HuH-7.5 (cell line): ENCODE data around the gene PKD1.

Experiments used
- DNase-seq: peaks from one replicate; pipeline ENCODE4 v3.0.0; 2011; ENCODE audit warnings: low spot score

The PKD1 gene

GRCh38 chr16:2045965-2046892, 89.5 kb downstream of the PKD1 start:
- DNase-seq = no peak

GRCh38 chr16:2044541-2044940, 91.2 kb downstream of the PKD1 start:
- DNase-seq = no peak

GRCh38 chr16:2043667-2044451, 91.8 kb downstream of the PKD1 start:
- DNase-seq = no peak

DNA sequence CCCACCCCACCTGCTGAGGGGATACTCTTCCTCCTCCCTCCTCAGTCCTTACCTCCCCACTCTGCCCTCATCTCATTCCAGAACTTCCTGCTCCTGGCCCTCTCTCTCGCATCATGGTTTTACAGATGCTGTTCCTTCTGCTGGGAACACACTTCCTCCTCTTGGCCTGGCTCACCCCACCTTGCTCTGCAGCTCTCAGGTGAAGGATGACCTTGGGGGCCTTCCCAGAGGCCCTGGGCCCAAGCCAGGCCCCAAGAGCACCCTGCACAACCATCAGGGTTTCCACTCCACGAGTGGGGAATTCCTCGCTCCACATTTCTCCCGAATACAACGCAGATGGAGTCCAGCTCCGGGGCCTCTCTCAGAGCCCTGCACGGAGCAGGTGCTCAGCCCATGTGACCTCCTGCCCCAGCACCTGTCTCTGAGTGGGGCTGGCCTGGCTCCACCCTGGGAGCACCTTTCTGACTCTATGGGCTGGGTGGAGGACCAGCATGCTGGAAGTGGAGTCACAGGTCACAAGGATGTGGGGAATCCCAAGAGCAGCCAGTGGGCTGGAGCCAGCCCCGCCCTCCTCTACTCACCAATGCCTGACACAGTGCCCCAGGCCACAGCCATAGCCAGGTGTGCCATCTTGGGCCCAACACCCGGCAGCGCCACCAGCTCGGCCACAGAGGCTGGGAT, 92.6 kb downstream of the PKD1 start:
- no peak for DNase-seq

GRCh38 chr16:2042171-2042985, 93.3 kb downstream of the PKD1 start:
- no peak for DNase-seq

- DNase-seq = no peak
These were observed 94.7 kb downstream of the PKD1 start for GRCh38 chr16:2040787-2041522.

DNA sequence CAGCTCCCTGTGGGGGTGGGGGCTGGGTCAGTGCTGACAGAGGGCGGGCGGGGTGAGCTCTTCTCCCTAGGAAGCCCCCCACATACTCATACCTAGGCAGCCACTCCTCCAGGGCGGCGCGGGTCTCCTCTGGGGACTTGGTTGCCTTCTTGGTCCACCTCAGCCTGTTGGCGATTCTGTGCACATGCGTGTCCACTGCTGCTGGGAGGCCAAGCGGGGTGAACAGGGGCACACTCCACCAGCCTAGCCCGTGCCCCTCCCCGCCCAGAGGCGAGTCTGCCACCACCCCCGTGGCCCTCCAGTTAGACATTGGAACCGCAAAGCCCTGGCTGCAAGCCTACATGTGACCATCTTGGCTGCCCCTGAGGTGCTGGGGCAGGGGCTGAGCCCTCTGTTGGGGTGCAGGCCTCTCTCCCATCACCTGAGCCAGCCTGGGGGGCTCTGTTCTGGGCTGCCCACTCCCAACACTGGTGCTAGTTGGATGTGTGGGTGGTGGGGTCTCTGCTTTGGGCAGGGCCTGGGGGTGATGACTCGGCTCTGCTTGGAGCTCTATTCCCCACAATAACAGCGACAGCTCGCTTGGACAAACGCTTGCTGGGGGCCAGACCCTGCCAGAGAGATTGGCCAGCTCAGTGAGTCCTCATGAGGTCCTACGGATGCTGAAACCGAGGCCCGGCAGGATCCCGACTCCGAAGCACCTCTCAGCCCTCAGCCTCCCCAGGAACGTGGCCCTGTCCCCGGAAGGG, 95.5 kb downstream of the PKD1 start:
- DNase-seq = no peak

DNA sequence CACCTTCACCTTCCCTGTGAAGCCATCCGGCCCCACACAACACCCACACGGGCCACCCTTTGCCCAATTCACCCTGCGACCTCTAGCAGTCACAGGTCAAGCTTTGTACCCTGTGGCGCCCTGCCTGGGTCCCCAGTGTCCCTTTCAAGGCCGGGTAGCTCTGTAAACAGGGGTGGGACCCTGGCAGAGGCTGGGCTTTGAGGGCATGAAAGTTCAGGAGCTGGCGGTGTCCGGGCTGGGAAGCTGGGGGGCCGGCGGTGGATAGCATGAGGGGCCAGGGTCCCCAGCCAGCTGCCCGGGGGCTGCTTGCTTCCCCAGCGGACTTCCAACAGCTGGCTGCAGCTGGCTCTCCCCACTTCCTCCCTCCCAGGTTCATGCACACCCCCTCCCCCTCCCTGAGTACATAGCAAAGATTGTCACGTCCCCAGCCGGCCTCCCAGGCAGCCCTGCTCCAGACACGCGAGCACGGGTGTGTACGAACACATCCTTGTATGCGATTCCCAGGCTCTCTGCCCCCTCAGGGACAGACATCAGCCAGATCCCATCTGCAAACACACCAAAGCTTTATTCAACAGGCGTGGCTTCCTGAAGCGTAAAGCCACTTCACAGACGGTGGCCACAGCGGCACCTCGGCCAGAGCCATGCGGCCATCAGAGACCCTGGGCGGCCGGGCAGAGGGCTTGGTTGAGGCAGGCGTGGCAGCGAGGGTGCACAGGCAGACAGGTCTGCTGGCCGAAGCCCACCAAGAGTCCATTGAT, 96.2 kb downstream of the PKD1 start:
- DNase-seq = peak; percentile 85
